Muscle of arm (tissue), 14 donors: Measurements from ENCODE around the gene MICB. TPM values are rescaled to one million over a fixed set of nuclear protein-coding genes. Genes with fewer than 3 reads are reported as not detected.
"Not testable (repeated sequence)": the region's sequence is repeated elsewhere in the genome, so short reads cannot be mapped to it uniquely, and the experiment has no call there.

ENCODE experiments used
- DNase-seq: peaks from one replicate; pipeline ENCODE4 v3.0.0-alpha.2; 2013
- long read RNA-seq, 11 donors: transcript quantifications; one replicate each; lab custom pipeline, GENCODE V29; 2026
- polyA plus RNA-seq, 12 donors: library from polyadenylated mRNA; unstranded; fragments of 120-200 nt; gene quantifications; one replicate each; pipeline ENCODE4 v1.2.1, GENCODE V29; 2013; ENCODE audit not compliant: insufficient read length in 12 of 12

MICB gene
- polyA plus RNA-seq: 1 to 10 TPM in 2 of 12 donors, under 1 TPM in 8, not detected in 2; 0.37 to 1.9 (median 0.78) TPM
- long read RNA-seq, donor 1: 0 reads
- long read RNA-seq, donor 2: 0 reads
- long read RNA-seq, donor 3: 0 reads
- long read RNA-seq, donor 4: 0 reads
- long read RNA-seq, donor 5: 0 reads
- long read RNA-seq, donor 6: 0 reads
- long read RNA-seq, donor 7: 0 reads
- long read RNA-seq, donor 8: 0 reads
- long read RNA-seq, donor 9: 0 reads
- long read RNA-seq, donor 10: 0 reads
- long read RNA-seq, donor 11: 0 reads

DNA sequence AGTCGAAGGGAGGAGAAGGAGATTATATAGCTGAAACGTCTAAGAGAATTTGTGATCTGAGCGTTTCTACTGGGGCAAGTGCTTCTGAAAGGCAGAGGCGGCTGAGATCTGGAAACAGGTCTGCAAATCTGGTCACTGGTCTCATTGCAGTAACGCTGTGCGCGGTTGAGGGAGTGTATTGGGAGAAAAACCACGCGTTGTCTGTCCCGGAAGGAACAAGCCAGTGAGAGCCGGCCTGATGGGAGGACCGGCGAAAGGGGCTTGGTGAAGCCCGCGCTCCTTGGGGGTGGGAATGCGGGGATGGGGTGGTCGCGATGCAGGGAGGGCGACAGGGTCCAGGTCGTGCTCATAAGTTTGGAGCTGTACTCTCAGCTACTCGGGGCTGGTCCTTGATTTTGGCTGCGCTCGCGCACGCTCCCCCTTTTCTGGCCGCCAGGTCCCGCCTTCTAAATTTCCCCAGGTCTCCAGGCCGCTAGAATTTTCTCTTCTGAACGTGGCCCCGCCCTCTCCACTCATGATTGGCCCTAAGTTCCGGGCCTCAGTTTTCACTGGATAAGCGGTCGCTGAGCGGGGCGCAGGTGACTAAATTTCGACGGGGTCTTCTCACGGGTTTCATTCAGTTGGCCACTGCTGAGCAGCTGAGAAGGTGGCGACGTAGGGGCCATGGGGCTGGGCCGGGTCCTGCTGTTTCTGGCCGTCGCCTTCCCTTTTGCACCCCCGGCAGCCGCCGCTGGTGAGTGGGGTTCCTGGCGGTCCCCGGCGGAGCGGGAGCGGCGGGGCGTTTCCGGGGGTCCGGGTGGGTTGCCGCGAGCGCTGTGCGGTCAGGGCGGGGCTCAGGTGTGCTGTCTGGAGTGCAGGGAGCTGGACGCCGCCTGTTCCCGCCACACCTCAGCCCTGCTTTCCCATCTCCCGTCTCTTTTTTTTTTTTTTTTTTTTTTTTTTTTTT, at the start of gene MICB:
Gene MICB (plus strand): TSS at position 615 of the 946 bp plus-strand sequence. CDS start 49 bp downstream, at position 664.
- DNase-seq: peak; percentile 32

DNA sequence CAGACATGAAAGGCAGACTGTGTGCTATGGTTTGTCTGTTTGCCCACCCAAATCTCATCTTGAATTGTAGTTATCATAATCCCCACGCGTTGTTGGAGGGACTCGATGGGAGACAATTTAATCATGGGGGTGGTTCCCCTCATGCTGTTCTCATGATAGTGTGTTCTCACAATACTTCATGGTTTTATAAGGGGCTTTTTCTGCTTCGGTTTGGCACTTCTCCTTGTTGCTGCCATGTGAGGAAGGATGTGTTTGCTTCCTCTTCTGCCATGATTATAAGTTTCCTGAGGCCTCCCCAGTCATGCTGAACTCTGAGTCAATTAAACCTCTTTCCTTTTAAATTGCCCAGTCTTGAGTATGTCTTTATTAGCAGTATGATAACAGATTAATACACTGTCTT, 47.2 kb upstream of the MICB start:
- DNase-seq: no peak

DNA sequence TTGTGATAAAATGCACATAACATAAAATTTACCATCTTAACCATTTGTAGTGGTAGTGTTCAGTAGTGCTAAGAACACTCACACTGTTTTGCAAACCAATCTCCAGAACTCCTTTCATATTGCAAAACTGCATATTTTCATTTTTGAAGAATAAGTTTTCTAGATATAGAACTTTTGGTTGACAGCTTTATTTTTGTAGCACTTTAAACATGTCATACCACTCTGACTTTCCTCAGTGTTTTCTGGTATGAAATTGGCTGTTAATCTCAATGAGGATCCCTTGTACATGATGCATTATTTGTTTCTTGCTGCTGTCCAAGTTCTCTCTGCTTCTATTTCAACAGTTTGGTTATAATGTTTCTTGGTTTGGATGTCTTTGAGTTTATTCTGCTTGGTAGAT, 45.1 kb upstream of the MICB start:
- DNase-seq: no peak

DNA sequence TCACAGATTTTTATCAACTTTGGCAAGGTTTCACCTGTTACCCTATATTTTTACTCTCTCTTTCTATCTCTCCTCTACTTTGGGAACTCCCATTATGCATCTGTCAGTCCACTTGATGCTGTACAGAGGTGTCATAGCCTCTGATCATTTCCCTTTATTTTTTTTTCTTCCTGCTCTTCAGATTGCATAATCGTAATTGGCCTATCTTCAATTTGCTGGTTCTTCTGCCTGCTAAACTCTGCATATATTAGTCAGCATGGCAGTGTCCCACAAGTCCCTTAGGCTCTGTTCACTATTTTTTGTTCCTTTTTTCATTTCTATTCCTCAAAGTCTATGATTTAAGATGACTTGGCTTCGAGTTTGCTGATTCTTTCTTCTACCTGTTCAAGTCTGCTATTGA, 44.7 kb upstream of the MICB start:
- no peak for DNase-seq

DNA sequence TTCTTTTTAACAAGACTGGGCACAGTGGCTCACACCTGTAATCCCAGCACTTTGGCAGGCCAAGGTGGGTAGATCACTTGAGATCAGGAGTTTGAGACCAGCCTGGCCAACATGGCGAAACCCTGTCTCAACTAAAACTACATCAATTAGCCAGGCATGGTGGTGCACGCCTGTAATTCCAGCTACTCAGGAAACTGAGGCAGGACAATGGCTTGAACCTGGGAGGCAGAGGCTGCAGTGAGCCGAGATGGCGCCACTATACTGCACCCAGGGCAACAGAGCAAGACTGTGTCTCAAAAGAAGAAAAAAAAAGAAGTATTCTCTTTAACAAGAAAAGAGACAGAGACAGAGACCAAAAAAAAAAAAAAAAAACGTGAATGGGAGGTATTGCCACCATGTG, 38.1 kb upstream of the MICB start:
- DNase-seq: not testable (repeated sequence)

DNA sequence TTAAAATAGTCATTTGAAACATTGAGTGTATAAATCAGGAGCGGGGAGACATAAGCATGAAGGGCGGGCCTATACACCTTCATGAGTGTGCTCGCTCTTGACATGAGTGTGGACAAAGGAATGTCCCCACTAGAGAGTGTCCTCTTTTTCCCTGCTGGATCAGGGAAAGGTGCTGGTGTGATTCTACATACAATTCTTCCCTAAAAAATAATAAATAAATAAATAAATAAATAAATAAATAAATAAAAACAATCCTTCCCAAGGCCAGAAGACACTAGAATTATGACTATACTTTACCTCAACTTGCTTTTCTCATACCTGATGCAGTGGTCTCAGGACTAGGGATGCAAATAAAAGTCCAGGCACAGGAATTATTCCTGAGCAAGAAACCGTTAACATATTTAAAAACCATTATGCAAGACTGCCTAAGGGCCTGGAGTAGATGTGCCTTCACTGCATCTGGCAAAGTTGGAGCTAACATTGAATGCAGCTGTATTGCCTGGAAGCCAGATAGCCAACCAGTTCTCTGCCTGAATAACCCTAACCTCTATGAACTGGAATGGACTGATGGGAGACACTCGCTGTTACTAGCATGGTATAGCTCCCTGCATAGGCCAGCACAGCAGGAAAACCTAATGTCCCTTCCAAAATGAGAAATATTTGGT, 37.5 kb upstream of the MICB start:
- no peak for DNase-seq

DNA sequence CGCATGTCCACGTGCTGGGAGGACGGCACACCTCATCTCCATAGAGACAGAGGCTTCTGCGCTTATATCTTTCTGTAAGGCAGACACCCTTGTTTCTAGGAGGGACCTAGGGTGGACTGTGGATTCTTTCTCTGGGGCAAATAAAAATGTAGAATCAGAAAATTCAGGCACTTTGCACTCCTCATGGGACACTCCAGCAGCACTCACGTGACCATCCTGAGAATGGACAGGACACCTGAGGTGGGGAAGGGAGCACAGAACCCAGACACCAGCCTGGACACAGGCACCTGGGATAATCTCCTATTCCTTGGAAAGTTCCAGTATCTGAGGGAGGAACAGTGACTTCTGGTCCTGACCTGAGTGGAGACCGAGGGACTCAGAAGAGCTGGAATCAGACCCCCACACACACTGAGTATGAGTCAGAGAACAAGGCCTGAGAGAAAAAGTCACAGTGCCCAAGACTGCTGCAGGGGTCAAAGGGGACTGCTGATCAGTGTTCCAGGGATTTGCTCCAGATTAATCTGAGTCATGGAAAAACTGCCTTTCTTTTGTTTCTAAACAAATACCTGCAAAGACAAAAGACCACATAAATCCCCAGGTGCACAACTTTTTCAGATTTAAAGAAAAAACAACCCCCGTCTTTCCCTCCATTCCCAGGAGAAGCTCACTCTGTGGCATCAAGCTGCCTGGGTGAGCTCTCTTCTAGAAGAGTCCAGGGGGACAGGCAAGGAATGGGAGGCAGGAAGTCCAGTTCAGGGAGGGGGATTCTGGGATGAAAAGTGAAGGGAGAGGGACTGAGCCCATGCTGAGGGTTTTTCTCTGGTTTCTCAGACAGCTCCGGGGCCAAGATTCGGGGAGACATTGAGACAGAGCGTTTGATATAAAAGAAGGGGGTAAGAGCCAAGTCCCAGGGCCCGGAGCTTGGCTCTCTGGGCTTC, 35.6 kb upstream of the MICB start:
- DNase-seq: no peak

DNA sequence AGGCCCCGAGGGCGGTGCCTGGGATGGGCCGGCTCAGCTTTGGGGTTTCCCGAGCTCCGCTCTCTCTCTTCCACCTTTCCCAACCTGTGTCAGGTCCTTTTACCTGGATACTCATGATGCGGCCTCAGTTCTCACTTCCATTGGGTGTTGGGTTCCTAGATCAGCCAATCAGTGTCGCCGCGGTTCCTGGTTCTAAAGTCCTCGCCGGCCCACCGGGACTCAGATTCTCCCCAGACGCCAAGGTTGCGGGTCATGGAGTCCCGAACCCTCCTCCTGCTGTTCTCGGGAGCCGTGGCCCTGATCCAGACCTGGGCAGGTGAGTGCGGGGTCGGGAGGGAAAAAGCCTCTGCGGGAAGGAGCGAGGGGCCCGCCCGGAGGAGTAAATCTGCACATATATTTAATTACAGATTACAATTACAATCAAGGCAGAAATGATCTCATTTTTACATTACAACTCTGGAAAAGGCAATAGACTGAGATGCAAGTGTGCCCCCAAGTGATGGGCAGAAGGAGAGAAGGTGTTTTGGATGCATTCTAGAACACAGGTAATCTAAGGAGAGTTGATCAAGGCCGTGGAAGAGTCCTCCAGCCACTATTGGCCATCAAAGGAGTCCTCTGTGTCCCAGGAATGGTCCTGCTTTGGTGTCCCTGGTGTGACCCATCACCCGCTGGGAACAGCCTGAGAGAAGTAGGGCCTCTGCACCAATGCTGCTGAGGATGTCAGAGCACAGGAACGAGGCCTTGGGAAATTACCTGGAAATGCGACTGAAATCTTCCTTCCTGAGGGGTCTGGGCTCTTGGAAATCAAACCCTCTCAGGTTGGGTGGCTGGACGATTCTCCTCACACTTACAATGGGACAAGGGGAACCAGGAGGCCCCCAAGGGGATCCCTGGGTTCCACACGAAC, 34.7 kb upstream of the MICB start:
- peak; percentile 46 for DNase-seq

DNA sequence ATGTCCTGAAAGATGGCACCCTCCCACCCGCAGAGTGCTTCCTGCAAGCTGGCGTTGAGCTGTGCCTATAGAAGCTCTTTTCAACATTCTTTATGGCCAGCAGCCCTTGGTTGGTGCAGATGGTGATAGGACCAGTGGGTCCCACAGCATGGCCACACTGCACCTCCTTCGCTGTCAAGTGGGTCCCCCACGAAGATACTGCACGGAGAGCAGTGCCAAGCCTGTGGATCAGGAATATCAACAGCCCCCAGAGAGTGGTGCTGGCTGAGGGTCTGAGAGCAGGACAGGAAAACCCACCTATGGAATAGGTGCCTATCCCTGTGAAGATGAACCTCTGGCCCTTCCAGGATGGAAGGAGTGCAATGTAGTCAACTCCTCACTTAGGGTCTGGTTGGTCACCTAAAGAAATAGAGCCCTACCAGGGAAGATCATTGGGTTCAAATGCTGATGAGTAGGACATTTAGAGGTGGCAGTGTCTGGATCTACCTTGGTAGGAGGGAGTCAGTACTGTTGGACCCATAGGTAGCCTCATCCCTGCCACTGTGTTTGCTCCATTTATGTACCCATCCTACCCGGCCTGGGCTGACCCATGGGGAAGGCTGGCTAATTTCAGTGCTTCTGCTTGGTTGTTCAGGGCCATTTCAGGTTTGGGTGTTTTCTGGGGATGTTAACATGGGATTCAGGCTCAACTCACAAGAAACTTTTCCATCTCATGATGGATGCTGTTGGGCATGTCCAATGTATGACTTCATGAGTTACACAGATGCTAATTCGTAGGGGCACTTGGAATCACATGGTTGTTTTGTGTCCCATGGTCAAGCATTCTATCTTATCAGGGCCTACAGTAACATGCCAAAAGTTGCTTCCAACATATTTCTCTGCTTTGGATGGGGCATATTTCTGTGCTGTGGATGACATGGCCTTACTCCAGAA, 33.4 kb upstream of the MICB start:
- no peak for DNase-seq

DNA sequence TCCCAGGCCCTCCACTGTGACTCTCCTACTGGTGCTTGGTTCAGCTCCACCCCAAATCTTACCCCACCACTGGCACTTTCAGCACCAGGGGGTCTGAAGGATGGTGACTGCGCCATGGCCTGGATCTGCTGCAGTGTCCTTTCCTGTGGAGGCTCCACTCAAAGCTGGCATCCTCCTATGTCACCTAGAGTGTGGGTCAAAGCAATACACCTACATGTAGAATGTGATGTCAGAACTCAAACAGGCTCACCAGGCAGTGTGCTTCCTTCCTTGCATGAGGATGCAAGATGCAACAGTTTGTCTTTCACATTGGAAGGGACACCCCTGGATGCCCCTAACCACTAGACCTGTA, 32.8 kb upstream of the MICB start:
- DNase-seq: no peak

DNA sequence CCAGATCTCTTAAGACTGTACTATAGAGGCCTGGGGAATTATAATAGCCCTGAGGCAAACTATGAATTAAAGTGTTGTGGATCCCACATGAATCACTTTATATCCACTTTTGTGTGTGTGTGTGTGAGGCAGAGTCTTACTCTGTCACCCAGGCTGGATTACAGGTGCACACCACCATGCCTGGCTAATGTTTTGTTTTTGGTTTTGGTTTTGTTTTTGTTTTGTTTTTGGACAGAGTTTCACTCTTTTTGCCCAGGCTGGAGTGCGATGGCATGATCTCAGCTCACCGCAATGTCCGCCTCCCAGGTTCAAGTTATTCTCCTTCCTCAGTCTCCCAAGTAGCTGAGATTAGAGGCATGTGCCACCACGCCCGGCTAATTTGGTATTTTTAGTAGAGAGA, 32.2 kb upstream of the MICB start:
- no peak for DNase-seq

DNA sequence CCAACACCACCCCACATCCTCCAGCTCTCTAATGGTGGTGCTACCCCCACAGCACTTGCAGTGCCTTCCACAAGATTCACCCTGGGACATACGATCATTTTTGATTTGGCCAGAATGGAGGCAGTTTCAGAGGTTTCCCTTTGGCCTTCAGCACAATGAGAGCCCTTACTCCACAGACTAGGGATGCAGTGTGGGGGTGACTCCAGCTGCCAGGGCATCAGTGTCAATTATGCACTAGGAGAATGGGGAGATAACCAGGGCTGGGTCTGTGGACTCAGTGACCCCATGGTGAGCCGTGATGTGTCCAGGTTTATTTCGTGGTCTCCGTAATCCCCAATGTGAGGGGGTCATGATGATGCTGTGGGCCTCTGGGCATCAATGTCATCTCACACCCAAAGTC, 31.5 kb upstream of the MICB start:
- DNase-seq: no peak

DNA sequence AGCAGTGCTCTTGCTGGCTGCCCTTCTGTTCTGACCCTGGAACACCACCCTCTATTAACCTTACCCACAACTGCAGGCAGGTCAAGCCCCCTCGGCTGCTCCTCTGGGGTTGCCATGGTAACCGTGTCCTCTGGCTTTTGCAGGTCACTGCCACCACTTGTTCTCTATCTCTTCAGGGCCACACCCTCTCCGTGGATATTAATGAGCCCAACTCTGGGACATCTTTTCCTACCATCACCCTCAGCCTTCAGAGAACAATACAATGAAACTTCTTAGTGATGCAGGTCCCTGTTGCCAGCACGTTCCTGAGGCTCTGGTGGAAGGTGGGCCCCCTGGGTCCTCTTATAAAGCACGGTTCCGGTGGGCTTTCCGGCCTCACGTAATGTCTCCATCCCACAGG, 30.8 kb upstream of the MICB start:
- DNase-seq: no peak

DNA sequence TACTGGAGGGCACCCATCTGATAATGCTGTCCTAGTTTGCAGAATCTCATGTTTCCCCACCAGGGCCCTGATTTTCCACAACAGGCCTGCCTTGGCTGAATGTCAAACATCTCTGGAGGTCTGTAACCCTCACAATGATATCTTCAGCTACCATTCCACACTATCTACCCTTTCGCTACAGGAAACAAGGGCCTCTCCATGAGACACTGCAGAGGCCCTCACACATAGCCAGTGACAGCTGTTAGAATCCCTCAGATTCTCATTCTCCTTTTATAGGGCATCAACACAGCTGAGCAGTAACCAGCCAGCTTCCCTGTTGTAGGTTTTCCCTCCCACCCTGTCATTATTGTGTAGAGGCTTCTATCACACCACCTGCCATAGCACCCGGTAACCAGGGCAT, 29.6 kb upstream of the MICB start:
- DNase-seq: no peak

DNA sequence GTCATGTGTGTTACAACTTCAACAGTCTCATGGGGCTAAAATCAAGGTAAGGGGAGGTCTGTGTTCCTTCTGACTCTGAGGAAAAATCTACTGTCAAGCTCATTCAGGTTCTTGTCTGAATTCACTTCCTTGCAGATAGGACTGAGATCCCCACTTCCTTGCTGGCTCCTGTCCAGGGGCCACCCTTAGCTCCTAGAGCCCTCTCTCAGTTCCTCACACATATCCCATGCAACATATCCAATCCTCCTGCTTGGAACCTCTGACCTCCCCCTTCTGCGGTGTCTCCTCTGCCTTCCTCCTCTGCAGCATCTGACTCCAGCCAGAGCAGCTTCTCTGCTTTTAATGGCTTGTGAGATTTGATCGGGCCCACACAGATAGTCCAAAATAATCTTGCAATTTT, 27.1 kb upstream of the MICB start:
- no peak for DNase-seq

DNA sequence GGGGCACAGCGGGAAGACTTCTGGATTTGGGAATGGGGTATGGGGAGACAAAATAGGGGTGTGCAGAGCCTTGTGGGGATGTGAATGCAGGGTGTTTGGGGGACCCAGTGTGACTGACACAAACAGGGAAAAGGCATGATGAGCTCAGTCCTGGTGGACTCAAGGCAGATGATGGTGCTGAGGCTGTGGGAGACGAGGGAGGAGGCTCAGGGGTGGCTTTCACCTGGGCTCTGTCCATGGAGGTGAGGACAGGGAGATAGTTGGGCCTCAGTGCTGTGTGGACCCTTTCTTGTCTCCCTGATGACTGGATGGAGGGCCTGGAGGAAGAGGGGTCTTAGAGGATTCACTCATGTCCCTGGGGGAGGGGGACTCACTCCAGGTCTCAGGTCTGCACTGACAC, 26.2 kb upstream of the MICB start:
- no peak for DNase-seq

DNA sequence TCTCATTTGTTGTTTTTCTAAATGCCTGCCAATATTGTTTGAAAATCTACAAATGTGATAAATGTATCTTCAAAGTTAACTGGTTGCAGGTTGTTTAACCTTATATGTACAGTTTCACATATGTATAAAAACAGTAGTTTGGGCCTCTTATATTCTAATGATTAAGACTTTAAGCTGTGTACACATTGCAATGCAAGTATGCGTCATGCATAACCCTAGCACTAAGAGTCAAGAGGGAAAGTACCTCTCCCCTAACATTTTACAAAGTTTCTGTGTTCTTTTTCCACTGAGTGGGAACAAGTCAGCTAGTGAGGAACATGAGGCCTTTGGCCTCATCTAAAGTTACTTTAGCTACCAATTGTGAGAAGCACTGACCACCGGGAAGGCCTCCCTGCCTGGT, 25.7 kb upstream of the MICB start:
- no peak for DNase-seq

DNA sequence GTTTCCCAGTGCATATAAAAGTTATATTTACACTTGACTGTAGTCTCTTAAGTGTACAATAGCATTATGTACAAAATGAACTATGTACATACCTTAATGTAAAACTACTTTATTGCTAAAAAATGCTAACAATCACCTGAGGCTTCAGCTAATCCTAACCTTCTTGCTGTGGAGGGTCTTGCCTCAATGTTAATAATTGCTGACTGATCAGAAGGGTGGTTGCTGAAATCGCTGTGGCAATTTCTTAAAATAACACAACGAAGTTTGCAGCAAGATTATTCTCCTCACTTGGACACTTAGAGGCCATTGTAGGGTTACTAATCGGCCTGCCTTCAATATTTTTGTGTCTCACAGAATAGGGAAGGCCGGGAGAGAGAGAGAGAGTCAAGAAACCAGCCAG, 24.7 kb upstream of the MICB start:
- no peak for DNase-seq
